Measurements from ENCODE around the gene TTLL10.

Gene TTLL10

GRCh38 chr1:1223891-1224290 lies 50.2 kb downstream of the TTLL10 start:
- DNase-seq (ENCODE audit: low spot score) = no peak

- no peak for DNase-seq (ENCODE audit: low spot score)
Measured at GRCh38 chr1:1225238-1225845, 51.7 kb downstream of the TTLL10 start.

- no peak for DNase-seq (ENCODE audit: low spot score)
Measured at GRCh38 chr1:1225913-1226312, 52.2 kb downstream of the TTLL10 start.

- no peak for DNase-seq (ENCODE audit: low spot score)
Measured at GRCh38 chr1:1226566-1227362, 53.1 kb downstream of the TTLL10 start.

- no peak for DNase-seq (ENCODE audit: low spot score)
Measured at GRCh38 chr1:1227386-1227785, 53.7 kb downstream of the TTLL10 start.

GRCh38 chr1:1228187-1228586 lies 54.5 kb downstream of the TTLL10 start:
- DNase-seq (ENCODE audit: low spot score) = no peak

GRCh38 chr1:1228596-1229321 lies 55.1 kb downstream of the TTLL10 start:
- no peak for DNase-seq (ENCODE audit: low spot score)

GRCh38 chr1:1229770-1230169 lies 56.1 kb downstream of the TTLL10 start:
- no peak for DNase-seq (ENCODE audit: low spot score)

- DNase-seq (ENCODE audit: low spot score) = peak; percentile 44
Measured at GRCh38 chr1:1230656-1231399, 57.1 kb downstream of the TTLL10 start.

GRCh38 chr1:1231400-1232207 lies 57.9 kb downstream of the TTLL10 start, which contains the start of gene SDF4:
TSS of gene SDF4 (minus strand) at chr1:1232001. CDS start at chr1:1228772, 3,229 bp downstream.
- DNase-seq (ENCODE audit: low spot score) = peak; percentile 96

GRCh38 chr1:1232208-1232795 lies 58.6 kb downstream of the TTLL10 start, which contains the start of gene B3GALT6:
TSS of gene B3GALT6 (plus strand) at chr1:1232237. CDS start at chr1:1232279, 42 bp downstream.
- DNase-seq (ENCODE audit: low spot score) = no peak

GRCh38 chr1:1232796-1233566 lies 59.3 kb downstream of the TTLL10 start:
- no peak for DNase-seq (ENCODE audit: low spot score)

- DNase-seq (ENCODE audit: low spot score) = no peak
Measured at GRCh38 chr1:1233567-1233892, 59.9 kb downstream of the TTLL10 start.

- no peak for DNase-seq (ENCODE audit: low spot score)
Measured at GRCh38 chr1:1234180-1234808, 60.6 kb downstream of the TTLL10 start.

GRCh38 chr1:1235016-1235744 lies 61.5 kb downstream of the TTLL10 start:
- no peak for DNase-seq (ENCODE audit: low spot score)

GRCh38 chr1:1236176-1236763 lies 62.6 kb downstream of the TTLL10 start:
- no peak for DNase-seq (ENCODE audit: low spot score)

- DNase-seq (ENCODE audit: low spot score) = peak; percentile 50
Measured at GRCh38 chr1:1236945-1237873, 63.5 kb downstream of the TTLL10 start.
